HL-60 (cell line): ENCODE results near the gene DAD1.

Source experiments
- CTCF ChIP-seq: IDR thresholded peaks from one replicate; pipeline ENCODE4 v1.5.1; 2011; ENCODE audit warnings: low read length, control low read depth, inconsistent platforms; ENCODE audit not compliant: insufficient read depth
- GABPA ChIP-seq: IDR thresholded peaks from 2 replicates; pipeline ENCODE4 v1.6.1; 2012; ENCODE audit warnings: low read depth
- POLR2AphosphoS5 ChIP-seq: IDR thresholded peaks from 2 replicates; pipeline ENCODE4 v1.6.1; 2012; ENCODE audit warnings: low read depth
- REST ChIP-seq: IDR thresholded peaks from 2 replicates; pipeline ENCODE4 v1.6.1; 2012; ENCODE audit warnings: low read depth; ENCODE audit not compliant: insufficient replicate concordance
- SPI1 ChIP-seq: IDR thresholded peaks from 2 replicates; pipeline ENCODE4 v1.6.1; 2012; ENCODE audit warnings: low read depth, mild to moderate bottlenecking, borderline replicate concordance

- no peak for TF ChIP-seq CTCF
- TF ChIP-seq REST = no peak
- TF ChIP-seq POLR2AphosphoS5 = peak; percentile 100
- peak; percentile 98 for TF ChIP-seq SPI1
- TF ChIP-seq GABPA = peak; percentile 79
These were observed 32.7 kb downstream of the DAD1 start for GRCh38 chr14:22556021-22556989.
